HepG2 (cell line): Measurements from ENCODE around the gene GCNT2. TPM values are rescaled to one million over a fixed set of nuclear protein-coding genes. Genes with fewer than 3 reads are reported as not detected.

ENCODE experiments used
- ATAC-seq: fragments of 200-7000 bp; cut with Tn5 transposase; 3 replicates; pipeline ENCODE4 v1.9.1; 2020; ENCODE audit warnings: mild to moderate bottlenecking, moderate library complexity
- BruUV-seq: library from RNA; stranded (reverse); fragments of 400-500 nt; replicated peaks from 2 replicates; lab custom pipeline; 2021; lab: Mats Ljungman, UMichigan
- CTCF ChIA-PET: fragments of 300-600 bp; formaldehyde crosslinking; extraction: SDS; loops from one replicate; lab custom pipeline; 2021; ENCODE audit warnings: low total read pairs, inconsistent platforms, low intra/inter-chr PET ratio; lab: Yijun Ruan, JAX
- POLR2A ChIA-PET: fragments of 350-600 bp; sonication (Branson Sonifier 250); formaldehyde crosslinking; loops from one replicate; lab custom pipeline; 2020; ENCODE audit warnings: antibody characterized with exemption, inconsistent platforms; lab: Yijun Ruan, JAX
- DNase-seq: peaks from one replicate; pipeline ENCODE4 v3.0.0-alpha.2; 2015; ENCODE audit warnings: low spot score
- FAIRE-seq: peaks from 3 replicates; lab custom pipeline; 2011; peaks lifted over from hg19 to GRCh38; lab: Jason Lieb, UNC
- H2AFZ ChIP-seq: one replicate; pipeline ENCODE4 v1.6.1; 2011; ENCODE audit warnings: low read length, inconsistent platforms
- H3K27ac ChIP-seq: fragments of 300-600 bp; 3 replicates; pipeline ENCODE4 v1.8.0; 2011; ENCODE audit warnings: mixed run types, mild to moderate bottlenecking, mixed read lengths, low read length, inconsistent platforms; ENCODE audit not compliant: insufficient read depth; ENCODE audit errors: extremely low read length
- H3K27me3 ChIP-seq, 2 experiments: fragments of 200-600 bp in 1 of 2; 2 replicates in 1 of 2; 3 replicates in 1 of 2; pipeline versions ENCODE4 v1.6.0 to v1.8.0; 2011; ENCODE audit warnings: low read length in 2 of 2, mild to moderate bottlenecking in 2 of 2, moderate library complexity in 2 of 2, inconsistent platforms in 1 of 2; ENCODE audit not compliant: insufficient read depth in 2 of 2, control insufficient read depth in 1 of 2
- H3K36me3 ChIP-seq, 2 experiments: fragments of 200-600 bp in 1 of 2; replicated peaks in 1 of 2; 2 replicates in 1 of 2; 3 replicates in 1 of 2; pipeline versions ENCODE4 v1.5.1 to v1.8.0; 2011; ENCODE audit warnings: low read length in 2 of 2, inconsistent platforms in 1 of 2; ENCODE audit not compliant: insufficient read depth in 2 of 2, control insufficient read depth in 1 of 2
- H3K4me1 ChIP-seq: 2 replicates; pipeline ENCODE4 v1.5.1; 2012; ENCODE audit warnings: low read length, inconsistent platforms; ENCODE audit not compliant: insufficient read depth
- H3K4me2 ChIP-seq: 2 replicates; pipeline ENCODE4 v1.6.0; 2011; ENCODE audit warnings: low read depth, low read length, inconsistent platforms
- H3K4me3 ChIP-seq, 3 experiments: fragments of 200-600 bp in 1 of 3; sonication (generic), shearing (Covaris generic) in 1 of 3; replicated peaks in 1 of 3; 2 replicates each; pipeline ENCODE4 v1.5.1; 2011 to 2016; ENCODE audit warnings: low read length in 3 of 3, inconsistent platforms in 2 of 3, low read depth in 2 of 3, mild to moderate bottlenecking in 2 of 3, control low read depth in 1 of 3, mixed read lengths in 1 of 3; ENCODE audit not compliant: insufficient read depth in 1 of 3
- H3K79me2 ChIP-seq: one replicate; pipeline ENCODE4 v1.6.1; 2011; ENCODE audit warnings: low read length, inconsistent platforms; ENCODE audit not compliant: insufficient read depth
- H3K9ac ChIP-seq: 2 replicates; pipeline ENCODE4 v1.6.0; 2011; ENCODE audit warnings: mild to moderate bottlenecking, low read depth, low read length, inconsistent platforms; ENCODE audit not compliant: insufficient read depth
- H3K9me3 ChIP-seq: 2 replicates; pipeline ENCODE4 v1.5.1; 2012; ENCODE audit warnings: mild to moderate bottlenecking, low read length
- H4K20me1 ChIP-seq: 2 replicates; pipeline ENCODE4 v1.6.0; 2011; ENCODE audit warnings: inconsistent platforms, mild to moderate bottlenecking, low read length, moderate library complexity; ENCODE audit not compliant: insufficient read depth
- DRAP1 ChIP-seq: IDR thresholded peaks from 2 replicates; pipeline ENCODE4 v1.6.1; 2016; ENCODE audit warnings: missing genetic modification reagents, missing compliant biosample characterization
- HMG20A ChIP-seq: IDR thresholded peaks from 2 replicates; pipeline ENCODE4 v1.6.1; 2016; ENCODE audit warnings: borderline replicate concordance
- HNRNPUL1 ChIP-seq: fragments of 200-400 bp; formaldehyde crosslinking; IDR thresholded peaks from 2 replicates; pipeline ENCODE4 v1.6.1; 2017; ENCODE audit warnings: low read depth, mild to moderate bottlenecking, low read length, moderate library complexity
- KLF15 ChIP-seq: sonication (generic); formaldehyde crosslinking; IDR thresholded peaks from 2 replicates; pipeline ENCODE4 v1.8.1; 2023; ENCODE audit warnings: borderline replicate concordance, mild to moderate bottlenecking, inconsistent platforms, missing genetic modification reagents, mixed read lengths
- PBX2 ChIP-seq: IDR thresholded peaks from 2 replicates; pipeline ENCODE4 v1.6.1; 2016; ENCODE audit warnings: control low read depth
- SRF ChIP-seq: IDR thresholded peaks from 2 replicates; pipeline ENCODE4 v1.6.1; 2011; ENCODE audit warnings: mild to moderate bottlenecking, low read depth, low read length, moderate library complexity
- TRIM24 ChIP-seq: sonication (generic); formaldehyde crosslinking; IDR thresholded peaks from 2 replicates; pipeline ENCODE4 v1.8.0; 2022; ENCODE audit warnings: mild to moderate bottlenecking, missing genetic modification reagents
- ZNF34 ChIP-seq: sonication (generic); formaldehyde crosslinking; IDR thresholded peaks from 2 replicates; pipeline ENCODE4 v1.4.0; 2020; ENCODE audit warnings: mild to moderate bottlenecking, missing genetic modification reagents, borderline replicate concordance
- ZNF660 ChIP-seq: sonication (generic); formaldehyde crosslinking; IDR thresholded peaks from 2 replicates; pipeline ENCODE4 v1.5.1; 2020; ENCODE audit warnings: mild to moderate bottlenecking, low read depth, missing genetic modification reagents, borderline replicate concordance
- WGBS: methylation state at CpG from one replicate; pipeline ENCODE4 v1.1.6; 2017; ENCODE audit warnings: low lambda C conversion rate; 5-methylcytosine and 5-hydroxymethylcytosine counted together
- in situ Hi-C: cut with HindIII; loops from 2 replicates; pipeline ENCODE4 v1.10.0; 2017; ENCODE audit warnings: low pct_unique_long_range_greater_than_20kb; ENCODE audit not compliant: extremely low pct_ligation_motif_present
- intact Hi-C: fragments of 100-400 bp; cut with micrococcal nuclease; formaldehyde crosslinking; loops from one replicate; pipeline ENCODE4 v1.10.0; 2022; ENCODE audit not compliant: unreplicated experiment
- polyA plus RNA-seq, 8 experiments: library from polyadenylated mRNA; depleted of rRNA in 3 of 8; stranded (reverse) in 7 of 8; unstranded in 1 of 8; fragments of >200 nt; fragmentation: Illumina TruSeq in 4 of 8; extraction: Trizol in 4 of 8; gene quantifications; 2 replicates each; pipeline versions ENCODE4 v1.2.1 to v1.2.3, GENCODE V29; 2011 to 2016; ENCODE audit warnings: low read depth in 4 of 8, missing spikeins in 1 of 8, mixed read lengths in 1 of 8; ENCODE audit not compliant: insufficient read depth in 1 of 8
- total RNA-seq, 5 experiments: library from RNA; depleted of rRNA; stranded (reverse); fragments of >200 nt; fragmentation: Illumina TruSeq; extraction: Trizol; gene quantifications; 2 replicates each; pipeline ENCODE4 v1.2.3, GENCODE V29; 2016; ENCODE audit warnings: low read depth in 1 of 5
- TF ChIP-seq, protein P1 (sequence below): sonication (generic); formaldehyde crosslinking; IDR thresholded peaks from one replicate; pipeline ENCODE4 v1.5.1; 2020; ENCODE audit warnings: mild to moderate bottlenecking, missing genetic modification reagents; ENCODE audit errors: not compliant biosample characterization
- TF ChIP-seq, protein P2 (sequence below): sonication (generic); formaldehyde crosslinking; IDR thresholded peaks from 2 replicates; pipeline ENCODE4 v1.5.0; 2020; ENCODE audit warnings: mild to moderate bottlenecking, missing genetic modification reagents

The GCNT2 gene
- total and polyA plus RNA-seq, 2 of the 13 experiments (the other 11 are each of a cell fraction or from before 2014, with no cell fraction given) = 11.8 to 31.9 TPM

DNA sequence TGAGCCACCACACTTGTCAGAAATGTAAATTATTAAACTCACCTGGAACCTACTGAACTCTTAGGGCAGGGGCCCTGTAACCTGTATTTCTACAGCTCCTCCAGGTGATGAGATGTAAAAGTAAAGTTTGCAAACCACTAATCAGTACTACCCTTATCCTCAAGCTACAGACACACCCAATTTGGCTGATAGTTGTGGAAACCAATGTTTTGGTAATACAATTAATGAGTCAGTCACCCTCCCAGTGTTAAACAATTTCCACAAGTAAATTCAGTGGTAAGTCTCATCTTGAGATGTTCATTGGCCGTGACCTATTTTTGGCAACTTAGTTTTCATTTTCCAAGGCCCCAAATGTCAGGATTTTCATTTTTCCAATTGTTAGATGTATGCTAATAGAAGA is 29.6 kb downstream of the GCNT2 start:
- Histone ChIP-seq H3K79me2 (peaks cover 7% of the 10 kb centered on the region), H3K27me3 (no peaks in the 10 kb centered on the region), H4K20me1 (no peaks in the 10 kb centered on the region), H3K4me3 (no peak overlapping the region), H3K9me3 (no peaks in the 10 kb centered on the region), H2AFZ (no peak overlapping the region), H3K27ac (no peak overlapping the region), H3K4me1 (peaks cover 3% of the 10 kb centered on the region), H3K36me3 (peaks cover 1 to 4% of the 10 kb centered on the region in 2 experiments; a peak in 2 of 5 replicates), H3K4me2 (no peak overlapping the region), H3K9ac (no peak overlapping the region)
- ChIA-PET CTCF (no interaction called here), POLR2A (no interaction called here)
- ATAC-seq (no peak), FAIRE-seq (no peak), DNase-seq (no peak)
- TF ChIP-seq KLF15 (no peak), HMG20A (CRISPR knock-in tag) (no peak), PBX2 (no peak), SRF (no peak), ZNF34 (no peak), DRAP1 (CRISPR knock-in tag) (no peak), ZNF660 (CRISPR knock-in tag) (no peak), TRIM24 (CRISPR knock-in tag) (no peak), HNRNPUL1 (no peak)
- TF ChIP-seq, protein P1, sequence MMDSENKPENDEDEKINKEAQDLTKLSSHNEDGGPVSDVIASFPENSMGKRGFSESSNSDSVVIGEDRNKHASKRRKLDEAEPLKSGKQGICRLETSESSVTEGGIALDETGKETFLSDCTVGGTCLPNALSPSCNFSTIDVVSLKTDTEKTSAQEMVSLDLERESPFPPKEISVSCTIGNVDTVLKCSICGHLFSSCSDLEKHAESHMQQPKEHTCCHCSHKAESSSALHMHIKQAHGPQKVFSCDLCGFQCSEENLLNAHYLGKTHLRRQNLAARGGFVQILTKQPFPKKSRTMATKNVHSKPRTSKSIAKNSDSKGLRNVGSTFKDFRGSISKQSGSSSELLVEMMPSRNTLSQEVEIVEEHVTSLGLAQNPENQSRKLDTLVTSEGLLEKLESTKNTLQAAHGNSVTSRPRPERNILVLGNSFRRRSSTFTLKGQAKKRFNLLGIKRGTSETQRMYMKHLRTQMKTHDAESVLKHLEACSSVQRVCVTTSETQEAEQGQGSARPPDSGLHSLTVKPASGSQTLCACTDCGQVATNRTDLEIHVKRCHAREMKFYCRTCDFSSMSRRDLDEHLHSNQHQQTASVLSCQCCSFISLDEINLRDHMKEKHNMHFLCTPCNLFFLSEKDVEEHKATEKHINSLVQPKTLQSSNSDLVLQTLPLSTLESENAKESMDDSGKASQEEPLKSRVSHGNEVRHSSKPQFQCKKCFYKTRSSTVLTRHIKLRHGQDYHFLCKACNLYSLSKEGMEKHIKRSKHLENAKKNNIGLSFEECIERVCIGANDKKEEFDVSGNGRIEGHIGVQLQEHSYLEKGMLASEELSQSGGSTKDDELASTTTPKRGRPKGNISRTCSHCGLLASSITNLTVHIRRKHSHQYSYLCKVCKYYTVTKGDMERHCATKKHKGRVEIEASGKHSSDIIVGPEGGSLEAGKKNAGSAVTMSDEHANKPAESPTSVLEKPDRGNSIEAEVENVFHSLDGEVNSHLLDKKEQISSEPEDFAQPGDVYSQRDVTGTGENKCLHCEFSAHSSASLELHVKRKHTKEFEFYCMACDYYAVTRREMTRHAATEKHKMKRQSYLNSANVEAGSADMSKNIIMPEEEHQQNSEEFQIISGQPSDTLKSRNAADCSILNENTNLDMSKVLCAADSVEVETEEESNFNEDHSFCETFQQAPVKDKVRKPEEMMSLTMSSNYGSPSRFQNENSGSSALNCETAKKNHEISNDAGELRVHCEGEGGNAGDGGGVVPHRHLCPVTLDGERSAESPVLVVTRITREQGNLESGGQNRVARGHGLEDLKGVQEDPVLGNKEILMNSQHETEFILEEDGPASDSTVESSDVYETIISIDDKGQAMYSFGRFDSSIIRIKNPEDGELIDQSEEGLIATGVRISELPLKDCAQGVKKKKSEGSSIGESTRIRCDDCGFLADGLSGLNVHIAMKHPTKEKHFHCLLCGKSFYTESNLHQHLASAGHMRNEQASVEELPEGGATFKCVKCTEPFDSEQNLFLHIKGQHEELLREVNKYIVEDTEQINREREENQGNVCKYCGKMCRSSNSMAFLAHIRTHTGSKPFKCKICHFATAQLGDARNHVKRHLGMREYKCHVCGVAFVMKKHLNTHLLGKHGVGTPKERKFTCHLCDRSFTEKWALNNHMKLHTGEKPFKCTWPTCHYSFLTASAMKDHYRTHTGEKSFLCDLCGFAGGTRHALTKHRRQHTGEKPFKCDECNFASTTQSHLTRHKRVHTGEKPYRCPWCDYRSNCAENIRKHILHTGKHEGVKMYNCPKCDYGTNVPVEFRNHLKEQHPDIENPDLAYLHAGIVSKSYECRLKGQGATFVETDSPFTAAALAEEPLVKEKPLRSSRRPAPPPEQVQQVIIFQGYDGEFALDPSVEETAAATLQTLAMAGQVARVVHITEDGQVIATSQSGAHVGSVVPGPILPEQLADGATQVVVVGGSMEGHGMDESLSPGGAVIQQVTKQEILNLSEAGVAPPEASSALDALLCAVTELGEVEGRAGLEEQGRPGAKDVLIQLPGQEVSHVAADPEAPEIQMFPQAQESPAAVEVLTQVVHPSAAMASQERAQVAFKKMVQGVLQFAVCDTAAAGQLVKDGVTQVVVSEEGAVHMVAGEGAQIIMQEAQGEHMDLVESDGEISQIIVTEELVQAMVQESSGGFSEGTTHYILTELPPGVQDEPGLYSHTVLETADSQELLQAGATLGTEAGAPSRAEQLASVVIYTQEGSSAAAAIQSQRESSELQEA (CRISPR knock-in tag) = no peak
- TF ChIP-seq, protein P2, sequence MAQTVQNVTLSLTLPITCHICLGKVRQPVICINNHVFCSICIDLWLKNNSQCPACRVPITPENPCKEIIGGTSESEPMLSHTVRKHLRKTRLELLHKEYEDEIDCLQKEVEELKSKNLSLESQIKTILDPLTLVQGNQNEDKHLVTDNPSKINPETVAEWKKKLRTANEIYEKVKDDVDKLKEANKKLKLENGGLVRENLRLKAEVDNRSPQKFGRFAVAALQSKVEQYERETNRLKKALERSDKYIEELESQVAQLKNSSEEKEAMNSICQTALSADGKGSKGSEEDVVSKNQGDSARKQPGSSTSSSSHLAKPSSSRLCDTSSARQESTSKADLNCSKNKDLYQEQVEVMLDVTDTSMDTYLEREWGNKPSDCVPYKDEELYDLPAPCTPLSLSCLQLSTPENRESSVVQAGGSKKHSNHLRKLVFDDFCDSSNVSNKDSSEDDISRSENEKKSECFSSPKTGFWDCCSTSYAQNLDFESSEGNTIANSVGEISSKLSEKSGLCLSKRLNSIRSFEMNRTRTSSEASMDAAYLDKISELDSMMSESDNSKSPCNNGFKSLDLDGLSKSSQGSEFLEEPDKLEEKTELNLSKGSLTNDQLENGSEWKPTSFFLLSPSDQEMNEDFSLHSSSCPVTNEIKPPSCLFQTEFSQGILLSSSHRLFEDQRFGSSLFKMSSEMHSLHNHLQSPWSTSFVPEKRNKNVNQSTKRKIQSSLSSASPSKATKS (CRISPR knock-in tag) = no peak
- 100% methylated on average over 1 of the region's 1 CpG for WGBS
- intact Hi-C loops = no loop called here
- no TSS peak for BruUV-seq
- in situ Hi-C loops = no loop called here
